ENCODE measurements around the gene ZDHHC11.
"Not testable (repeated sequence)": the region's sequence is repeated elsewhere in the genome, so short reads cannot be mapped to it uniquely, and the experiment has no call there.

ZDHHC11 gene

DNA sequence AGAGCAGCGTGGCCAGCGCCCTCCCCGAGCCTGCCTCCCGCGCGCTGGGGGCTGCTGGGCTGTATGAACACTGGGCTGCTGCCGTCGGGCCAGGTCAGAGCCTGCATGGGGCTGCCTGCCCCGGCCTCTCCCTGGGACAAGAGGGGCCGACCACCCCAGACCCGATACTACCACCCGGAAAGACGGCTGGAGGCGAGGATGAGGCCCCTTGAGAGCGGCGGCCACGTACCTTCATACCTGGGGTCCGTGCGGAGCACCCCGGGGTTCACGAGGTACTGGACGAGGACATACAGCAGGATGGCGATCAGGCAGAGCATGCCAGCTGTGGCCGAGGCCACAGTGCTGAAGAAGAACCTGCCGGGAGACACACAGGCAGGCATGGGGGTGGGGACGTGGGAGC, 7.4 kb downstream of the ZDHHC11 start:
- DNase-seq: not testable (repeated sequence)

DNA sequence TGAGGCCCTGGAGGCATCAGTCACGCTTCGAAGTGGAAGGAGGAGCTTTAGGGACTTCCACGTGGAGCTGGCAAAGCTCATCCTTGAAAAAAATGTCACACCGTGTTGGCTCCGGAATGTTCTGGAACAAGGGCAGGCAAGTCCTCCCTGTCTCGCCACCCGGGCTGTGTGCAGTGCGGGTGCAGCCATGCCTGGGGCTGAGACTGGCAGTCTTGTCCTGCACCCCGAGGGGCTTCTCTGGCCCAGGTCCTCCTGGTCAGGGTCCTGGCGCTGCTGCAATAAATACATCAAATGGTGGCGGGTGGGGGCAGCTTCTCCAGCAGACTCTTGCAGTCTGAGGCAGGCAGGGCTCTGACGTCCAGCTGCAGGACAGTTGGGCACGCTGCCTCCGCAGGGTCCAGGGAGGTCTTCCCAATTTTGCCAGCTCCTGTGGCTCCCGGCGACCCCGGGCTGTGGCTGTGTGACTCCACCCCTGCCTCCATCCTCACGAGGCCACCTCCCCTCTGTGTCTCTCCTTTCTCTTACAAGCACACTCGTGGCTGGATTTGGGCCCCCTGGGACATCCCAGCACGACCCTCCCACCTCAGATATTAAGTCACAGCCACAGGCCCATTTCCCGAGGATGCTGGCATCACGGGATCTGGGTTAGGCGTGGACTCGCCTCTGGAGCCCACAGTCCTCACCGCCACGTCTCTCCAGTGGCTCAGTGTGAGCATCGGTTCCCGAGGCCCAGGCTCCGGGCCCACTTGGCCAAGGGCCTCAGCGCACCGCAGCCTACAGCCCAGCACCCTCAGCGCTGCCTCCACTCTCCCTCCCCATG, 8.2 kb downstream of the ZDHHC11 start:
- DNase-seq: not testable (repeated sequence)

GRCh38 chr5:841531-842401, 9.0 kb downstream of the ZDHHC11 start:
- DNase-seq: not testable (repeated sequence)

GRCh38 chr5:840974-841435, 9.8 kb downstream of the ZDHHC11 start:
- DNase-seq: not testable (repeated sequence)

DNA sequence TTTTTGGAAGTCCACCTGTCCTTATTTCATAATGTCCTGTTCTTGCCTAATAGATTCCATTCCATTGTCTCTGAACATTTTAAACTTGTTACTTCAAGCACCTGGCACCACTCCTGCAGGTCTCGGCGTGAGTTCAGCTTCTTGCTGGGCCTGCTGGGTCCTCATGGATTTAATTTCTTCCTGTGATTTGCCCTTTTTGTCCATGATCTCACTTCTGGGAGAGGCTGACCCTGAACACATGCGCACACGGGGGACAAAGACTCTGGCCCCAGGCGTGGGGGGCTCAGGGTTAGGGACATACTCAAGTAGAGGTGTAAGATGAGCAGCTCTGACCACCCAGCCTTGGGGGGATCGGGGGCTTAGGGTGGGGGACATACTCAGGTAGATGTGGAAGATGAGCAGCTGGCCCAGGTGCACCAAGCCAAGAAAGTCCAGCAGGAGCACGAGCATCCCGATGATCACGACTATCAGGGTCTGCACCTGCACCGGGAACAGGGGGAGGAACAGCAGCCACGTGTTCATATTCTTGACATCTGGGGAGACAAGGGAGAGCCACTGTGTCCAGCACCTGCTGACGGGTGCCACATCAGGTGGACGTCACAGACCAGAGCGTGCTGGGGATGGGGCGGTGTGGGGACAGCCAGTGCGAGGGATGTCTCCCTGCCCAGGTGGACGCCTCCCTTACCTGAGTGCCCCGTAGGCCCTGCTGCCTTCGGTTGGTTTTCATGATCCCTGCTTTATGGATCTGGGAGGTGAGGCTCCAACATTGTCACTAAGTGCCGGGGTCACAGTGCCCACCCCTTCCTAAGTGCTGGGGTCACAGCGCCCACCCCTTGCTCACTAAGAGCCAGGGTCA, 10.4 kb downstream of the ZDHHC11 start:
- not testable (repeated sequence) for DNase-seq

GRCh38 chr5:838431-838851, 12.3 kb downstream of the ZDHHC11 start:
- DNase-seq: not testable (repeated sequence)

GRCh38 chr5:837621-838121, 13.1 kb downstream of the ZDHHC11 start:
- DNase-seq: not testable (repeated sequence)

DNA sequence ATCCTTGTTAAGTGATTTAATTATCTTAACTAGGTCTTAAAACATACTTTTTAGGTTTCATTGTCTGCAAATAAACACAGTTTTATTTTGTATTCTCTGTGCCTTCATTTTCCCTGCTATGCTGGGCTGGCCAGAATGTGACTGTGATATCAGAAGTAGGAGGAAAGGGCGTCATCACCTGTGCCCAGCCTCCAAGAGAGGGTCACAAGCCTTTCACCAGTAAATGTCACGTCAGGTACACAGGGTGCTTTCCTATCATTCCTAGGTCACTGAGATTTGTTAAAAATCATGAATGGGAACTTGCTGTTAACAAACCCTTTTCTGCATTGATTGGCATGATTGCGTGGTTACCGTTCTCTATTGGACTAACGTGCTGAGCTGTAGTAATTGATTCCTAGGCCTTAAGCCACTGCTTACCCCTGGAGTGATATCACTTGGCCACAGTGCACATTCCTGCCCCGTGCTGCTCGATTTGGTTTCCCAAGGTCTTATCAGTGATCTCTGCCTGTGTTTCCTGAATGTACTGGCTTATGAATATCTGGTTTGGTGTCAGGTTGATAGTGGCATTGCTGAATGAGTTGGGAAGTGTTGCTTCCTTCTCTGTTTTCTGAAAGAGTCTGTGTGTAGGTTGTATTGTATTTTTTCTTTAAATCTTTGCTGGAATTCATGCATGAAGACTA, 14.7 kb downstream of the ZDHHC11 start:
- not testable (repeated sequence) for DNase-seq

DNA sequence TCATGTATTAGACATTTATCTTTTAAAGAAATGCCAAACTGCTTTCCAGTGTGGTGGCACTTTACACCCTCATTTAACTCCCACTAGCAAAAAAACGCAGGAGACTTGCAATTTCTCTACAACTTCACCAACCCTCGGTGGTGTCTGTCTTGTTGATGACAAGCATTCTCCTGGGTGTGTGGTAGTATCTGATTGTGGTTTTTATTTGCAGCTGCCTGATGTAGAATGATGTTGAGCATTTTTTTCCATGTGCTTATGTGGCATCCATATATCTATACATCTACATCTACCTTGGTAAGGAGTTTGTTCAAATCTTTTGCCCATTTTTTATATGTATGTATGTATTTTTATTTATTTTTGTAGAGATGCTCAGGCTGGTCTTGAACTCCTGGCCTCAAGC, 16.8 kb downstream of the ZDHHC11 start:
- not testable (repeated sequence) for DNase-seq

DNA sequence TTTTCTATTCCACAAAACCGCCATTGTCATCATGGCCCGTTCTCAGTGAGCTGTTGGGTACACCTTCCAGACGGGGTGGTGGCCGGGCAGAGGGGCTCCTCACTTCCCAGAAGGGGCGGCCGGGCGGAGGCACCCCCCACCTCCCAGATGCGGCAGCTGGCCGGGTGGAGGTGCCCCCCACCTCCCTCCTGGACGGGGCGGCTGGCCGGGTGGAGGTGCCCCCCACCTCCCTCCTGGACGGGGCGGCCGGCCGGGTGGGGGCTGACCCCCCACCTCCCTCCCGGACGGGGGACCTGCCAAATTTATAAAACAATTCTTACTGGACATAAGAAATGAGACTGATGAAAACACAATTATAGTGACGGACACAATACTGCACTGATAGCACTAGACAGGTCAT, 22.6 kb downstream of the ZDHHC11 start:
- DNase-seq: not testable (repeated sequence)

- not testable (repeated sequence) for DNase-seq
Observed at GRCh38 chr5:825544-825943, 25.2 kb downstream of the ZDHHC11 start.

DNA sequence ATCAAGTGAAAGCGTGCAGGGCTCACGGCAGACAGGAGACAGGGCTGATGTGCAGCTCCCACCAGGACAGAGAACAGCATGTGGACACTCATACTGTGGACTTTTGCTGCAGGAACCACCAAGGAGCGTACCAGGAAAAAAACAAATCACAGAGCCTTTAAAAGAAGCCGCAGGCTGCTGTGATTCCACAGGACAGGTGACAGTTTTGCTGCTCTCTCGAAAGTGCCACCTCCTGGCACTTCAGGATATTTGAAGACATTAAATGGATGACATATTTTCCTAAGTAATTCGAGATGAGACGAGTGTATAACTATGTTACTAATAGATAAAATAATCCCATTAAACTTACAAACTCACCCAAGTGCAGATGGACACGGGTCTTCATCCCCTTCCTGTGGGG, 29.3 kb downstream of the ZDHHC11 start:
- no peak for DNase-seq

DNA sequence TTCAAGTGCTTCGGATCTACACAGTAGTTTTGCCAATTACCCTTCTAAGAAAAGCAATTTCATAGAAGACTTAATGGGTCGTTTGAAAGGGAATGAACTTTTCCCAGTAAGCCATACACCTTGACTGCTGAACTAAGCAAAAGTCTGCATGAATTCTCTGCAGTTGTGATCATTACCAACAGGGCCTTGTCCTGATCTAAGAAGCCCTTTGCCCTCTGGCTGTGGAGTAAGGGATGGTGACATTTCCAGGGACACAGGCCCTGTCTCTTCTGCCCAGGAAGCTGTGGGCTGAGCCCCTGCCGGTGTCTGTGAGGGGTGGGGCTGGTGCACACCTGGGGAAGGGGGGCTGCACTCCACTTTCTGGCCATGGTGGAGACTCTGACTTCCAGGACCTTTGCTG, 30.5 kb downstream of the ZDHHC11 start:
- no peak for DNase-seq

- no peak for DNase-seq
Observed at GRCh38 chr5:819078-819477, 31.7 kb downstream of the ZDHHC11 start.

- DNase-seq: no peak
Observed at GRCh38 chr5:816176-816575, 34.6 kb downstream of the ZDHHC11 start.

- DNase-seq: no peak
Observed at GRCh38 chr5:815449-815848, 35.3 kb downstream of the ZDHHC11 start.

GRCh38 chr5:813575-813974, 37.2 kb downstream of the ZDHHC11 start:
- DNase-seq: not testable (repeated sequence)

GRCh38 chr5:811384-811783, 39.4 kb downstream of the ZDHHC11 start:
- not testable (repeated sequence) for DNase-seq

DNA sequence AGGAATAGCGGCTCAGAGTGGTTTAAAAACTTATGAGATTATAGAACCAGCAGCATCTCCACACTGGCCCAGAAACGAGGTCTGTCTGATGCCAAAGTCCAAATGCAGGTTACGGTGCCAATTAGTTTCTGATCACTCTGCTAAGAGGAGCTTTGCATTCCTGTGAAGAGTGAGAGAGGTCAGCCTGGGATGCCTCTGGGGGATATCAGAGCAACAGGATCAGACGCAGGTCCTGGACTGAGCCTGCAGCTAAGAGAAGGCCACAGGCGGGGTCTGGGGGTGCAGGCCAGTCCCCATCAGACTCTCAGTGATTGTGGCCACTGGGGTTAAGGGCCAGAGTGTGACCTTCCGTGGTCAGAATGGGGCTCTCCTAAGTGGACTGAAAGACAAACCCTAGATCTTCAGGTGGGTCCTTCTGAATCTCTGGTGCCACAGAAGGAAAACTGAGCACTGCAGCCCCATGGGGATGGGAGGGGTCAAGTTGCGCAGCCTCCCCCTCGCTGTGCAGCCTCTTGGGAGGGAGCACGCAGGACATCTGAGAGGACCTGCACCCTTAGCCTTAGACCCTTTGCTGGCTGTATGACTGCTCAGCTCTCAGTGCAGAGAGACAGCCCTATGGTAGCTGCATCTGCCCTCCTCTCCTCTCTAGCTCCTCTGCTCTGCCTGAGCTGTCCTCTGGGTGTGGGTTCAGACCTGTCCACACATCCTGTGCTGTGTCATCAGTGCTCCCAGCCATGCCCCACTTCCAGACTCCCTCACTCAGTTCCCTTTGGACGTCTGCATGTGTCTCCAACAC, 42.9 kb downstream of the ZDHHC11 start:
- DNase-seq: not testable (repeated sequence)

GRCh38 chr5:801472-801871, 49.3 kb downstream of the ZDHHC11 start:
- DNase-seq: no peak

GRCh38 chr5:801055-801454, 49.7 kb downstream of the ZDHHC11 start:
- not testable (repeated sequence) for DNase-seq
